HG03139 (cell line): ENCODE data around the gene SIPA1L3.
A peak's percentile ranks its signal among the peaks of the same experiment; 100 is the strongest.

Experiments used
- ATAC-seq: cut with Tn5 transposase; IDR thresholded peaks from one replicate; pipeline ENCODE4 v1.9.1; 2021; ENCODE audit not compliant: unreplicated experiment

SIPA1L3 gene

DNA sequence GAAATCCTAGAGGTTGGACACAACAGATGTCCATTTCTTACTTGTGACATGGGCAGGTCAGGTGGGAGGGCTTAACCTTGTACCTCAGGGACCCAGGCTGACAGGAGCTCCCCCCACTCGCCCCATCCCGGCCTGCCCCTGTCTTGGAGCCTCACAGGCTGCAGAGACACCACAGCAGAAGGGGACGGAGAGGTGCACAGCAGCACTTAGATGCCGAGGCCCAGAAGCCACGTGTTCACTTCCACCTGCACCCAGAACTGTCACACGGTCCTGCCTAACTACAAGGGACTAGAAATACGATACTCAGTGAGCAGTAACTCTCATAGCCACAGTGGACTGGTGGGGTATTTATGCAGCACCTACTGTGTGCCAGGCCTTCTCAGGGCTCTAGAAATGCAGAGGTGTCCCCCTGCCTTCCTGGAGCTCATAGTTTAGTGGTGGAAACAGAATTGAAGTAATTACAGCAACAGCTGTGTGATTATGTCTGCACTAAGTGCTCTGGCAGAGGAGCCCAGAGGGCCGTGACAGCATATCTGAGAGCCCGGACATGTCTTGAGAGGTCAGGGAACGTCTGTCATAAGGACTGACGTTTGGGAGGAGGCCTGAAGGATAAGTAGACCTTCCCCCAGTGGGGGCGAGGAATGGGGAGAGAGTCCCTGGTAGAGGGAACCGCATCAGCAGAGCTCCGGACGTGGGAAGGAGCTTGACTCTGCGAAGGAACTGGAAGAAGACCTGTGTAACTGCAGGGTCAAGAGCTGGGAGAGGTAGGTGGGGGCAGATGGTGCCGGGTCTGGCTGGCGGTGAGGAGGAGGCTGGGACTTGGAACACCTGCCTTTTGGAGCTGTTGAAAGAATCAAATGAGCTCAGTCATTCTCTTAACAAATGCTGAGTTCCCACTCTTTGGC, 130.0 kb downstream of the SIPA1L3 start:
- no peak for ATAC-seq

DNA sequence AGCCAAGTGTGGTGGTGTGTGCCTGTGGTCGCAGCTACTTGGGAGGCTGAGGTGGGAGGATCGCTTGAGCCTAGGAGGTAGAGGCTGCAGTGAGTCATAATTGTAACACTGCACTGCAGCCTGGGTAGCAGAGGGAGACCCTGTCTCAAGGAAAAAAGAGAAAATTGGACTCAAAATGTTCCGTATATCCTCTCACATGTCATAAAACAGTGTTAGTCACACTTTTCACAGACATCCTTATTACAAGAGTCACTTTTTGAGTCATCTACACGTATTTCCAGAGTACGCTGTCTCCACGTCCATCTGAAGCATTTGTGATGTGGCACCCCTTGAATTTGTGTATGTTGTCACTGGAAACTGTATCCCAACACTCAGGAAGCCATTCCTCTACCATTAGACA, 133.0 kb downstream of the SIPA1L3 start:
- ATAC-seq = no peak

DNA sequence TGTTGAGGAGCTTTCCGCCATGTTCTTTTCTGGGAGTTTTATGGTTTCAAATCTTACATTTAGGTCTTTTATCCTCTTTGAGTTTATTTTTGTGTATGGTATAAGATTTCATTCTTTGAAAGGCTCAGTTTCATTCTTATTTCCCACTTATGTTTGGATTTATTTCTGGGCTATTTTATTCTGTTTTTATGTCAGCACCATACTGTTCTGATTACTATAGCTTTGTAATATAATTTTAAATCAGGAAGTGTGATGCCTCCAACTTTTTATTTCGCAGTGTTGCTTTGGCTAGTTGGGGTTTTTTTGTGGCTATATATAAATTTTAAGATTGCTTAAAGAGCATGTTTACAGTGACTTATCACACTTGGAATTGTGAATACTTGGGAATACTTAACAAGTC, 135.1 kb downstream of the SIPA1L3 start:
- ATAC-seq = no peak

DNA sequence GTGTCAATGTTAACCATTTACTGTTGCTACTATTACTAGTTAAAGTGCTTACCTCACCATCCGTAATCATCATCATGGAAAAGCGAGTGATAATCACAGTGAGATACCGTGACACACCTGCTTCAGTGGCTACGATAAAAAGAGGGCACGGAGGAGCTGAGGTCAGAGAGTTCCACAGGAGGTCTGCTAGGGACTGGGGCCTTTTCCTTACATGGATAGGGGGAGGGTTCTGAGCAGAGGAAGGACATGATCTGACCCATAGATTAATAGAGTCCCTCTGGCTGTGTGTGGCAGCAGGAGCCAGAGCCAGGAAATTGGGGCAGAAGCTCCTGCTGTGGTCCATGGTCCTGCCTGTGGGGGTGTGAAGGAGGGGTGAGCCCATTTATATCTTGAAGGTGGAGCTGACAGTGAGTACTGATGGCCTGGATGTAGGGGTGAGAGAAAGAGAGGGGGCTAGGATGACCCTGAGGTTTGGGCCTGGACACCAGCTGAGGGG, 136.7 kb downstream of the SIPA1L3 start:
- ATAC-seq = no peak

DNA sequence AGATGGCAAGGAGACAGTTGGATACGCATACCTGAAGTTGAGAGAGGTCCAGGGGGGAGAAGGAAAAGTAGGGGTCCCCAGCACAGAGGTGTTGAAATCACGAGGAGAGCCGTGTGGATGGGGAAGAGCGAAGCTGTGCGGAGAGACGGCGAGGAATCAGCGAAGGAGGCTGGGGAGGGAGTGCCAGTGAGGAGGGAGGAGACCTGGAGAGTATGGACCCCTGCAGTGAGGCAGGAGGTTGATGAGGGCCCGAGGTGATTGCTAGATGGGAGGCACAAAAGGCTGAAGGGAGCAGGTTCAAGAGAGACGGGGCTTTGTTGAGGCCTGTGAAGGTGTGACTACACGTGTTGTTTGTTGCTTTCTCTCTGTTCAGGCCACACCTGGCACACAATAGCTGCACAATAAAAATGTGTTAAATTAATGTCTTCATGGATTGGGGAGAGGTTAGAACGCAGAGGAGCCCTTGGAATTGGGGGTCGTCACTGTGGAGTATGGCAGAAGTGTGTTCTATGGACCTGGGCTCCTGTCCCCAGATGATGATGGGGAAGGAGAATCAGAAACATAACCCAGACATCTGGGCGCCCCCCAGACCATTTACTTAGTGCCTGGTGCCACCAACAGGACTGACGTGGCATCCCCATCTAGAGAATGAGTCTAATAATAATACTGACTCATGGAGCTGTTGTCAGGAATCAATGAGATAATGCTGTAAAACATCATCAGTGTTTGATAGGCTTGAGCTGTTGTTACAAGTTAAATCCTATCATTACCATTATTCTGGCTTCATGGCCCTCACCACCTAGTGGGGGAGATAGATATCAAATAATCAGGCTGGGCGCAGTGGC, 137.5 kb downstream of the SIPA1L3 start:
- ATAC-seq = no peak

DNA sequence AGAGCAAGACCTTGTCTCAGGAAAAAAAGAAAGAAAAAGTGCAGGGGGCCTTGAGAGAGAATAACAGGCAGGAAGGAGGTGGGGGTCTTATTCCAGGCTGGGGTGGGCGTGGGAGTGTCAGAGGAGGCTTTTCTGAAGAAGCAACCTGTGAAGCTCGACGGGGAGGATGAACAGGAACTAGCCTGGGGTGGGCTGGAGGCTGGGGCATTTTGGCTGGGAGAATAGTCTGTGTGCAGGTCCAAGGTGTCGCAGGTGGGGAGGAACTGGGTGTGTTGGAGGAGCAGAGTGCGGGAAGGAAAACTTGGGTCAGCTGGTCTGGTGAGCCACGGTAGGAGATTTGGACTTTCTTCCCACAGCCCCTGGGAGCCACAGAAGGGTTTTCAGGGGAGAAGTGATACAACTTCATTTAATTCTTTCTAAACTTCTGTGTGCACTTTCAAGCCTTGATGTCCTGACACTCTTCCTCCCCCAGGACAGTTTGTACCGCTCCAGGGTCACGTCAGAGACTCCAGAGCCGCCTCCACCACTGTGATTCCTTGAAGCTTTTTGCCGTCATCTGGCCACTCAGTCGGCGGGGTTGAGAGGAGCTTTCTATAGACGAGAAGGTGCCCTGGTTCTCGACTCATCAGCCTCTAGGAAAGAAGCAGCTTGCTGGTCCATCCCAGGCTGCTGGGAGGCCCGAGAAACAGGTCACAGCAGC, 138.7 kb downstream of the SIPA1L3 start:
- ATAC-seq = no peak

DNA sequence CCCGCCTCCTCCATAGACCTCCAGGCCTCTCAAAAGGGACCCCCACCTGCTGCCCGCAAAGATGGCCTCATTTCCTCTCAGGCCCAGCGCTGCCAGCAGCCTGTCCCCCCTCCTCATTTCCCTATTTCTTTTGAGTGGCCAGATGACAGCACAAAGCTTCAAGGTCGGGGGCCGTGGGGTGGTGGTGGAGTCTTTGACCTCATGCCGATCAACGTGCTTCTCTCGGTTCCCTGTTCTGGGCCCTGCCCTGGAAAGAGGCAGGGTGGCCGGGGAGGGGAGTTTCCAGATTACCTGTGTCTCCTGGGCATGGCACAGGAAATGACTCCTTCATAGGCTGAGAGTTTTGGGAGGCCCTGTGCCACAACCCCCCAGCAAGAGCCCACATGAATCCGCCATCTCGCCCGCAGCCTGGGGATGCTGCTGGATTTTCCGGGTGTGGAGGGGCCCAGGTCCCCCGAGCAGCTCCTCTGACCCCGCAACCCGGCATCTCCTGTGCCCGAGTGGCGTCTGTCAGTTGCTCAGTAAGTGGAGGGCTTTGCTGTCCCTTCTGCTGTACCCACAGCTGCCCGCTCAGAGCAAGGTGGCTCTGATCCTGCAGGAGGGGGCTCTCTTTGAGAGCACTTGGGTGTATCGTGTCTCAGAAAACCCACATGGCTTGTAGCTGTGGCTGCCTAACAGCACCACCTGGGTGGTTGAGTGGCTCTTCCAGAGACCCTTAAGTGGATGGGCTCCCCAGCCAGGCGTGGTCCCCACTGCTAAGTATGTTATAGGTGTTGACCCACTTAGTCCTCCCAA, 139.4 kb downstream of the SIPA1L3 start:
- ATAC-seq = peak; percentile 35

DNA sequence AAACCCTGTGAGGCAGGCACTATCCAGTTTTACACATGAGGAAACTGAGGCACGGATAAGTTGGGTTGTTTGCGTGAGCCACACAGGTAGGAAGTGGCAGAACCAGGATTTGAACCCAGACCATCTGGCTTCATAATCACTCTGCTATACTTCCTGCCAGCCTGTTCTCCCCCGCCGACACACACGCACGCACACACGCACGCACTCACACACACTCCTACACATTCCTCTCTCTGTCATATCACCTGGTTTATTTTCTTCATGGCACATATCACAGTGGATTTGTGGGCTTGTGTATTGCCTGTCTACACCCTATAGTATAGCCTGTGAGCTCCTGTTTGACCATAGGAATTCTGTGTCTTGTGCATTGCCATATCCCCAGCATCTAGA, 140.0 kb downstream of the SIPA1L3 start:
- no peak for ATAC-seq

DNA sequence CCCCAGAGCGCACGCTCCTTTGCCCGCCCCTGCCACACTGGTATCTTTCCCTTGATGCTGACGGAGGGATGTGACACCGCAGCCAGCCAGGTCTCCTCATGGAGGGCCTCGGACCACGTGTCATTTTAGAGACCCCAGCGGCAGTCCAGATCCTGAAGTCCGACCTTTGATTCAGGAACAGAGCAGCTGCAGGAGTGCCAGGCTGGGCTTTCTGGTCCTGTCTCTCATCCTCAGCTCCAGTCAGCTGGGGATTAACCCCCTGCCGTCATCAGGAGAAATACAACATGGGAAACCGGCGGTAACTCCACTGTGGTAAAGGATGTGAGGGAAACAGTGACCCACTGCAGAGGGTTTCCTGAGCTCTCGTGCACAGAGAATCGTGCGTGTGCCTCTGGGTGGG, 140.6 kb downstream of the SIPA1L3 start:
- ATAC-seq = no peak

DNA sequence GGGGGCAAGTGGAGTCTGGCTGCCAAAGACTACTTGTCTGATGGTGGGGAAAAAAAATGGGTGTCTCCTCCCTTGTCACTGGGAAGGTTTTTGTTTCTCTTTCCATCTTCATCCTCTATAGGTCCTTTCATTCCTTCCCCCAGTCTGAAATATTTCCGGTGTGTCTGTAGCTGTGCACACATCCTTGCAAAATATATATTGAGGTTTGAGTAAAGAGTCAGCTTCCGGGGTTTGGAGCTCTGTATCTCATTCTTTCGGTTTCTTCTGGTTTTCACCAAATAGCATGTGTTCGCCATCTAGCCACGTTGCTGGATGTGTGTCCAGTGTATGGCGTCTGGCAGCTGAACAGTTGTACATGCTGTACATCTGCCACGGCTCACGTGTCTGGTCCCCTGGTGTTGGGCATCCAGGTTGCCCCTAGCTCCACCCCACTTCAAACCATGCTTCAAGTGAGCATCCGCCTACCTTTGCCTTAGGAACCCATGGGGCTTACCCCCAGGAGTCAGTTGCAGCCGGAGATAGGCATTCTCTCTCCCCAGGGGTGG, 142.2 kb downstream of the SIPA1L3 start:
- ATAC-seq = peak; percentile 46

DNA sequence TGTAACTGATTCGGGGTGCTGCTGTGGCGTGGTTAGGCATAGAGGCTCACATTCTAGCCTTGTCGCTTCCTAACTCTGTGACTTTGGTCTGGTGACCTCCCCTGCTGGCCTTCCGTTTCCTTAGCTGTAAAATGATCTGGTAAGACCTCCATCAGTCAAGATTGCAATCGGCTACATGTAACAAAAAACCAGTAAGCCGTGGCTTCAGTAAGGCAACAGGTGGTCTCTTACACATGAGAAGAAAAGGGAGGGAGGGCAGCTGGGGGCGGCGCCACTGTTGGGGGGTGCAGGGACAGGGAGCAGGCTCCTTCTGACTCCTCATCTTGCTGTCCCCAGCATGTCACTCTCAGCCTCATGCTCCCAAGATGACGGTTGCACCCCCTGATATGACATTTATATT, 148.0 kb downstream of the SIPA1L3 start:
- no peak for ATAC-seq

DNA sequence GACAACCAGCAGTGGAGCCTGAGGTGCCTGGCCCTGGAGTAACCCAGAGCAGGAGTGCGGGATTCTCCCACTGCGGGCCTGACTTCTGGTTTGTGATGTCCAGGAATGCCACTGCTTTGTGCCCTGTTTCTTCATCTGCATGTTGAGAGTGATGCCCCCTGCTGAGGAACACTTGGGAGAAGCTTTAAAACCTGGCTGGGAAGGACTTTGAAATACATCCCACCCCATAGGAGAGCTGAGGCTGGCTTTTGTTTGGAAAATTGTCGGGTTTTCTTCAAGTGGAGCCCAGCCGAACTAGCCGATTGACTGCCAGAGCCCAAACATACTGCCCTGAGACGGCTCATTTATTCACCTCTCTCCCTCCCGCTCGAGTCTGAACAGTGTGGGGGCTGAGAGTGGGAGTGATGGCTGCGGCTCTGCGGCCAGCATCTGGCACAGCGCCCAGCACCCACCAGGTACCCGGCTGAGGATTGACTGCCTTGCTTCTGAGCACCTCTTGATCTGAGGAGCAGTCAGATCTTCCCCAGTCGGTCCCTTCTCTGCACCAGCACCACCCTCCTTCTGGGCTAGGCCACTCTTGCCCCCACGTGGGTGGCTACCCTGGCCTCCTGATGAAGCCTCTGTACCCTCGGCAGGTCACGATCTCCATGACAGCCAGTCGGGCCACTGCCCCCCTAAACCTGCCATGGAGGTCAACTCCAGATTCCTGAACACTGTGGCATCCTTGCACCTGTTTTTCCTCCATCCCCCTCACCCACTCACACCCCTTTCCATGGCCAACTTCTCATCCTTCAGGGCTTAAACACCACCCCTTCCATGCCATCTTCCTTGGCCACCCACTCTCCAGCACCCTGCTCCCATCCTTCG, 148.9 kb downstream of the SIPA1L3 start:
- no peak for ATAC-seq

DNA sequence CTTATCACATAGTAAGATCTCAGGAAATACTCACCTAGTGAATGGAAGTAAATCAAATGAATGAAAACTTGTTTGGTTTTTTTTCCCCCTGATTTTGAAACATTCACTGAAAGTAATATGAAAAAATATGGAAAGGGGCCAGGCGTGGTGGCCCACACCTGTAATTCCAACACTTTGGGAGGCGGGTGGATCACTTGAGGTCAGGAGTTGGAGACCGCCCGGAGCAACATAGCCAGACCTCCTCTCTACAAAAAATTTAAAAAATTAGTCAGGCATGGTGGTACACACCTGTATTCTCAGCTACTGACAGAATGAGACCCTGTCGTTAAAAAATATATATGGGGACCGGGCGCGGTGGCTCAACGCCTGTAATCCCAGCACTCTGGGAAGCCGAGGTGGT, 149.6 kb downstream of the SIPA1L3 start:
- ATAC-seq = no peak

DNA sequence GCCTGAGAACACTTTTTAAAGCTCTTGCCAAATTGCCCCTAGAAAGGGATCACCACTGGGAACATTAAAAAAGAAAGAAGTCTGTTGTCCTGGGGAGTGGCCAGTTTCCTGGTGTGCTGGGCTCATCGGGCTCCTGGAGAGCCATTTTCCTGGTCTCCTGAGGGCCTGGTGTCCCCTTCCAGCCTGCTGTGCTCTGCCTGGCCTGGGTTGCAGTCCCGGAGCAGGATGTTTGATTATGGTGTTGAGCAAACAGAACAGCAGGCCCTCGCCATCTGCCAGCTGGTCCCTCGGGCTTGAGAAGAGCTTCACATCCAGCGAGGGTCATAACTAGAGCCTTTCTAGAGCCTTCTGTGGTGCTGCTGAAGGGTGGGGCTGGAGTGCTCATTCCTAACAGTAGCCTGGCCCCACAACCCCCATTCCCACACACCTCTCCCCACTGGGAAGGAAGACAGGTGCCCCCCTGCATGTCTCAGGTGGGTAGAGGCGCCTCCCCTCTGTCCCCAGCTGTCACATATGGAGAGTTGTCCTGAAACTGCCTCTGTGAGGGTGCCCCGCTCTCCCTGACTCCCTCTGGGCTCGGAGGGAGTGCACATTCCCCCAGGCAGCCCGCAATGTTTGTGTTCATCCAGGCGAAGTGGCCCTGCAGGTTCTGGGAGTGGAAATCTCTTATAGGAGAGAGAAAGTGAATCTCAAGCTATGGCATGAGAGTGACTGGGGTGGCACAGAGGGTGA, 151.1 kb downstream of the SIPA1L3 start:
- ATAC-seq = no peak

DNA sequence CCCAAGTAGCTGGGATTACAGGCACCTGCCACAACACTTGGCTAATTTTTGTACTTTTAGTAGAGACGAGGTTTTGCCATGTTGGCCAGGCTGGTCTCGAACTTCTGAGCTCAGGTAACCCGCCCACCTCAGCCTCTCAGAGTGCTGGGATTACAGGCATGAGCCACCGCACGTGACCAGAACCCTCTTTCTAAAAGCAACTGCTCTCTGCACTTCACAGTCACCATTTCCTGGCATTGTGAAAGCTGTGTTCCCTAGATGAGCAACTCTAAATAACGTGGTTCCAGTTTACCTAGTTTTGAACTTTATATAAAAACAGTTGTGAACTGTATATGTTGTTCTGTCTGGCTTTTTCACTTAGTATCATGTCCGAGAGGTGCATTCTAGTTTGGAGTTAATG, 152.9 kb downstream of the SIPA1L3 start:
- no peak for ATAC-seq

DNA sequence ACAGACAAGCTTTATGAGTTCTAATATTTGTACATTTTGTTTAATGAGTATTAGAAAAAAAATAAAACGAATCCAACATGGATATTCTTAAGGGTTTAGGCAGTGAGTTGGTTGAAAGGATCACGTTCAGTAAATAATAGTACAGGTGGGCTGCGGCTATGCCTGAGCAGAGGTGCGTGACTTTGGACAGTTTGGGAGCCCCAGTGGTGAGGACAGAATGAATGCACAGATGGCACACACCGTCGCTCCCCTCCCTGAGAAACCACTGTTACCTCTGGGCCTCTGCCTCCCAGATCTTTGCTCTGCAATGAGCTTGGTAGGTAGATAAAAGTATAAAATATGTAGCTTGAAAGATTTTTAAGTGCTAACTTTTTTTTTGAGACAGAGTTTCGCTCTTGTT, 153.3 kb downstream of the SIPA1L3 start:
- ATAC-seq = no peak

DNA sequence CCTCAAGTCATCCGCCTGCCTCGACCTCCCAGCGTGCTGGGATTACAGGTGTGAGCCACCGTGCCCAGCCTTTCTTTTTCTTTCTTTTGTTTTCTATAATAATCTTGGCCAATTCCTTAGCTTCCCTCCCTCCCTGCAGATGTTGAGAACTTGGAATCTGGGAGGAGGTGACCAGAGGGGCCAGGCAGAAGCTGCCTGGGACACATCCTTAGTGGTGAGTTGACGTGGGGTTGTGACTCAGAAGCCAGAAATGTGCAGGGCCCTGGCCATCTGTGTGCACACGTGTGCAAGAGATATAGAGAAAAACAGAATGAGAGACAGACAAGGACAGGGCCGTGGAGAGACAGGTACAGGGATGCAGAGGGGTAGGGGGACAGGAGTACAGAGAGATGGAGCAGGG, 154.3 kb downstream of the SIPA1L3 start:
- no peak for ATAC-seq

DNA sequence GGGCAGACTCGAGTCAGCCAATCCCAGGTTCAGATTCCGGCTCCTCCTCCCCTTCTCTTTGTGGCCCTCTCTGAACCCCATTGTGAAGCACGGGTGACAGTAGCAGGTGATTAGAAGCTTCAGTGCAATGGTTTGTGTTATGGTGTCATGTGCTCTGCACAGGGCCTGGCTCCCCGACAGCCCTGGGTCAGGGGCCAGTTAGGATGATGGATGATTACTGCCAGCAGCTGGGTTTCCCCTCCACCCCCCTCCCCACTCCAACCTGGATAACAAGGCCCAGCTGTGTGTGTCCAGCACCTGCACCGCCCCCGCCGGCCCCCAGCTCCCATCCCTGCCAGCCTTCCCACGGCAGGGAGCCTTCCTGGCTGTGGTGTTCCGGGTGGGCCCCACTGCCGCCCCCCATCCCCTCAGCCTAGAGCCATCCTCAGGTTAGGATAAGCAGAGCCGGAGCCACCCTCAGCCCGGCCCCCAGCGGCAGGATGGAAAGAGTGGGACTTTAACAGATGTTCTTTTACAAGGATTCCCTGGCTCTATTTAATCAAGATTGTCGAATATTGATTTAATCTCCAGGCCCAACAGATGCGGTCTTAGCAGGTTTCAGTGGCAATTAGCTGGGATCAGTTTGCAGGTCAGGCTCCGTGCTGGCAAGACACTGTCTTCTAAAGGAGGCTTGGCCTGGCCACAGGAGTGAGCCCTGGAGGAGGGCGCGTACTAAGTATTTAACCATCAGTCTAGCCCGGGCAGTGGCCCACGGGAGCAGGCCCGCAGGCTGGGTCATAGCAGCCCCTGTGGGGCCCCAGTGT, 156.2 kb downstream of the SIPA1L3 start:
- no peak for ATAC-seq
